Astrocyte (in vitro differentiated cells and primary cell): ENCODE measurements around the gene CGN.

ENCODE experiments used
- EZH2 ChIP-seq: IDR thresholded peaks from 2 replicates; pipeline ENCODE4 v1.6.1; 2012; ENCODE audit warnings: mild to moderate bottlenecking, low read length, inconsistent platforms; ENCODE audit not compliant: insufficient read depth
- TF ChIP-seq, protein P1 (sequence below): IDR thresholded peaks from 2 replicates; pipeline ENCODE4 v1.5.1; 2011; ENCODE audit warnings: low read depth, mild to moderate bottlenecking, inconsistent platforms, low read length, moderate library complexity; ENCODE audit not compliant: insufficient read depth

DNA sequence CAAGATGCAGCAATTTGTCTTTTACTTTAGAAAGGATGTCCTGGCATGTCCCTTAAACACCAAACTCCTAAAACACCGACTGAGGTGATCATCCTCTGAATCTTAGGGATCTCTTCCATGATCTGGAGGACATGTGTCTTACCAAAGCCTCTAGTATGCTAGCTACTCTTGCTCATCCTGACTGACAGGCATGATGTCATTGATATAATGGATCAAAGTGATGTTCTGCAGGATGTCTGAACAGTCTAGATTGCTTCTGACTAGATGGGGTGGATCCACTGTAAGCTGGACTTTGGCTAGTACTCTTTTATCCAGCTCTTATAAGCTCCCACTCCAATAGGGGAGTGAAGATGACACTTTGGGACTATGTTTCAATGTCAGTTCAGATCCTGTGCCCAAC is 11.3 kb upstream of the CGN start:
- TF ChIP-seq, protein P1, sequence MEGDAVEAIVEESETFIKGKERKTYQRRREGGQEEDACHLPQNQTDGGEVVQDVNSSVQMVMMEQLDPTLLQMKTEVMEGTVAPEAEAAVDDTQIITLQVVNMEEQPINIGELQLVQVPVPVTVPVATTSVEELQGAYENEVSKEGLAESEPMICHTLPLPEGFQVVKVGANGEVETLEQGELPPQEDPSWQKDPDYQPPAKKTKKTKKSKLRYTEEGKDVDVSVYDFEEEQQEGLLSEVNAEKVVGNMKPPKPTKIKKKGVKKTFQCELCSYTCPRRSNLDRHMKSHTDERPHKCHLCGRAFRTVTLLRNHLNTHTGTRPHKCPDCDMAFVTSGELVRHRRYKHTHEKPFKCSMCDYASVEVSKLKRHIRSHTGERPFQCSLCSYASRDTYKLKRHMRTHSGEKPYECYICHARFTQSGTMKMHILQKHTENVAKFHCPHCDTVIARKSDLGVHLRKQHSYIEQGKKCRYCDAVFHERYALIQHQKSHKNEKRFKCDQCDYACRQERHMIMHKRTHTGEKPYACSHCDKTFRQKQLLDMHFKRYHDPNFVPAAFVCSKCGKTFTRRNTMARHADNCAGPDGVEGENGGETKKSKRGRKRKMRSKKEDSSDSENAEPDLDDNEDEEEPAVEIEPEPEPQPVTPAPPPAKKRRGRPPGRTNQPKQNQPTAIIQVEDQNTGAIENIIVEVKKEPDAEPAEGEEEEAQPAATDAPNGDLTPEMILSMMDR = no peak
- TF ChIP-seq EZH2 = no peak
